ENCODE results near the gene ALK.

Gene ALK

DNA sequence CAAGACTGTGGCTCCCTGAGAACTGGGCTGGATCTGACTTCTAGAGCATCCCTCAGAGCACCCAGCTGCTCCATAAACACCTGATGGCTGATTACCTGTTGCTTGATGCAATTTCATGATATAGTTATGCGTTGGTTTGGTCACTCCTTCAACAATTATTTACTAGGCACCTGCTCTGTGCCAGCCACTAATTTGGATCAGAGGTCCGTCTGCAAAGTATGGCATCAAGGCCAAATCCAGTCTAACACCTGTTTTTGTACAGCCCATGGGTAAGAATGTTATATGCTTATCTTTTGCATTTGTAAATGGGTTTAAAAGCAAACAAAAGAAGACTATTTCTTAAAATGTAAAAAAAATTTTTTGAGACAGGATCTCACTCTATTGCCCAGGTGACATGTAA lies 348.2 kb downstream of the ALK start:
- no peak for FAIRE-seq

DNA sequence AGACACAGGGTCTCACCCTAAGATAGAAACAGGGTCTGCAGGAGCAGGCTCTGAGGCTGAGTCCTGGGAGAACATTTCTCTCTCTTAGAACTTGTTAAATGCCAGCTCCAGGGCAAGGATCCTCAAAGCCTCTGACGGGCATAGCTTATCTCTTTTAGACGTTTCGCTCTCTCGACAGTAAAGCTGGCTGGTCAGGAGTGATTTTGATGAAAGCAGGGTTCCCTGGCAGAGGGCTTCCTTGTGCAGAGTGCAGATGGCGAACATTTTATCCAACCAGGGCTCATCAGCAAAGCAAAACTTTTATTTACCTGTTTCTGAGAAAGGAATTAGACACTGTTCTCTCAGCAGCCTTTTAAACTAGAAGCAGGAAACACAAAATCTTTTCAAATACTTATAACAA lies 350.8 kb downstream of the ALK start:
- no peak for FAIRE-seq

DNA sequence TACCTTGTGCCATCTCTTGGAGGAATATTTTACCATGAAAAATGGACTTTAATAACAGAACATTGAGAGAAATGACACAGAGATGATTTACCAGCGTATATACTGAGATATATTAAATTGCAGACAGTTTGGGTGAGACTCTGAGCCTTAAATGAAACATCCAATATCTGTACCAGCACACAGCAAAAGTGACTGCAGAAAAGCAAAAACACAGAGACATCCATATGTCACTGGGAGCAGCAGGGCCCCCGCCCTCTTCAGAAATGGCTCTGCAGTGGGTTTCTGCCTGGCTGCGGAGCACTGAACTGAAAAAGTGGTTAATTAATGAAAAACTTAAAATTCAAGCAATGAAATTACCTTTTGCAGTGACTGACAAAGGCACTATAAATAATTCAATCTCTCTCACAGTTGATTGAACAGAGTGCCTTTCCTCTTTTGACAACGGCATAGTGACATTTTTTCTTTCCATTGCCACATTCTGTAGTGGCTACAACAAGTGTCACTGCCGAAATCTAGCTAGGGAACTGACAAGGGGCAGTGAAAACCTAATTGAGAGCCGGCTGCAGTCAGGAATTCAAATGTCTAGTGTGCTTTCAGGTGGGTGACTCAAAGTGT lies 353.4 kb downstream of the ALK start:
- no peak for FAIRE-seq

DNA sequence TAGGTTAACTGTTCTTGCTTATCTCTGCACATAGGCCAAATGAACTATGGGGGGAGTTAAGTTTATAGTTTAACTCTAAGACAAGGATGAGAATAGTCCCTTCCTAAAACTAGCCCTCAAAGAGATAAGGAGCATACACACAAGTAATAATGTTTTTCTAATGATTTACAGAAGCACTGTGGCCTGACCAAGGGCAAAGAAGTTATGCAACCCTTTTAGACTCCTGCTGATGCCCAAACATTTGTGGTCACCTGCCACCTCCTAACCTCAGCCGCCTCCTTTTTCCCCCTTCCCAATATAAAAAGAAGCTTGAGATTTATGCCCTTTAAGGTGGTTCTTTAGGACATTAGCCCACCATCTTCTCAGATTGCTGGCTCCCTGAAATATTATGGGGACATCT lies 357.7 kb downstream of the ALK start:
- FAIRE-seq, result no peak

DNA sequence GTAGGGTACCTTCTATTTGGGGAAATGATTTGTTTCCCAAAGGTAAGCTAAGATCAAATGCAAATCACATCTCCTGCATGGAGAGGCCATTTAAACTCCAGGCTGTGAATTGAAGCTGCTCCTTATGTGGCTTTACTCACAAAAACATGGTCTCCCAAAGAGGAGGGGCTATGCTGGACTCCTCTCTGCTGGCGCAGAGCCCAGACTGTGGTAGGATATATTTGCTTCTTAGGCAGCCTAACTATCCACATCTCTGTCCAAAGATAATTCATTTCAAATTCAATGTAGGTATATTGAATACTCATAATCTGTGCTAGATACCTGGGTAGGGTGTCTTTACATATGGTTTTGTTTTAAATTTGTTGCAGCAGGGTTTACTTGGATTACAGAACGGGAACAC lies 358.5 kb downstream of the ALK start:
- no peak for FAIRE-seq

- no peak for FAIRE-seq
Observed at GRCh38 chr2:29562319-29562718, 359.1 kb downstream of the ALK start.

DNA sequence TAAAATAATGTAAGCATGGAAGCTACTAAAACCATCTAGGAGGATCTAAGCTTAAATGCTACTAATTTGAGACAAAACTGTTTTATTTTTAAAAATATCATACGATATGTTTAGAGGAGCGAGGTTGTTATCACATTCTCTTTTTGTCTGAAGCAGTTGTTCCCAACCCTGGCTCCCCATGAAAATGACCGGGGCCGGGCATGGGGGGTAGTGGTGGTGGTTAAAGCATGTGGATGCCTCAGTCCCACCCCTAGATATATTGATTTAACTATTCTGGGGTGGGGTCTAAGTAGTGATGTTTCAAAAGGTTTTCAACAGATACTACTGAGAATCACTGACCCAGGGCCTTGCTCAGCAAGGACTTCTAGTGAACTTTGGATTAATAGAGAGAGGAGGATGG lies 359.8 kb downstream of the ALK start:
- no peak for FAIRE-seq

DNA sequence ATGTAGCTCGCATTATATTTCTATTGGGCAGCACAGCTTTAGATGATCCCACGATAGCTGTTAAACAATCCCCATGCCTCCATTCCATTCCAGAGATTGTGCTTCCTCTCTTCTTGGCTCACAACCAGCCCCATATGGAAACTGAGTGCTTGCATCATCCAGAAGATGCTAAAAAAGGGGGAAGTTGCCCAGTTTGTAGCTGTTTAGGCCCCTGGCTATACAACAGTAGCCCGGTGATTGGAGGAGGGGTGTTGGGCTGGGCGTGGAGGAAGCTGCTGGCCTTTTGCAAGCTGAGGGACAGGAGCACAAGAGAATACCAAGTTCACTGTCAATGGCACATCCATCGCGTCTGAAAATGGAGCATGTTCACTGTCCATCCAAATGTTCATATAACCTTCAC lies 360.2 kb downstream of the ALK start:
- FAIRE-seq, result no peak

DNA sequence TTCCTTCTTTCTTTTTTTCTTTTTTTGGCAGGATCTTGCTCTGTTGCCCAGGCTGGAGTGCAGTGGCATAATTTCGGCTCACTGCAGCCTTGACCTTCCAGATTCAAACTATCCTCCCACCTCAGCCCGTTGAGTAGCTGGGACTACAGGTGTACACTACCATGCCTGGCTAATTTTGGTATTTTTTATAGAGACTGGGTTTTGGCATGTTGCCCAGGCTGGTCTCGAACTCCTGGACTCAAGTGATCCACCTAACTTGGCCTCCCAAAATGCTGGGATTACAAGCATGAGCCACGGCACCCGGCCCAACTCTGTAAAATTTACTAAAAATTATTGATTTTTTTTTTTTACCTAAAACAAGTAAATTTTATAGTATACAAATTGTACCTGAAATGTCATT lies 360.8 kb downstream of the ALK start:
- no peak for FAIRE-seq

- no peak for FAIRE-seq
Observed at GRCh38 chr2:29560030-29560429, 361.4 kb downstream of the ALK start.

- no peak for FAIRE-seq
Observed at GRCh38 chr2:29559578-29559977, 361.8 kb downstream of the ALK start.

DNA sequence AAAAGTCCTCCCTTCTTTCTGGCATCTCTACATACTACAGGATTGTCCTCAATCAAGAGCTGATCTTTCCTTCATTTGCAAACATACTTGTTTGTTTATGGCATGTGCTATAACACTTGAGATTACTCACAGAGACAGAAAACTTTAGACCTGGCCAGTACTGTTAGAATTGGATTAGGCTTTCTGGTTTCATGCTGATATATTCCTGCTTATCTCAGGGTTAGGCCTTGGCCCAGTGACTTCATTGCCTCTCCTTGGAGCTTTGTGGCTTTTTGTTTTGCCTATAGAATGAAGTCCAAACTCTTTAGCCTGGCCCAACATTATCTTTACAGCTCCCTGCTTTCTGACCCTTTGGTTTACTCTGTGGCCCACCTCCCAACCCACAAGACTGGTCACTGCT lies 363.3 kb downstream of the ALK start:
- FAIRE-seq, result no peak

DNA sequence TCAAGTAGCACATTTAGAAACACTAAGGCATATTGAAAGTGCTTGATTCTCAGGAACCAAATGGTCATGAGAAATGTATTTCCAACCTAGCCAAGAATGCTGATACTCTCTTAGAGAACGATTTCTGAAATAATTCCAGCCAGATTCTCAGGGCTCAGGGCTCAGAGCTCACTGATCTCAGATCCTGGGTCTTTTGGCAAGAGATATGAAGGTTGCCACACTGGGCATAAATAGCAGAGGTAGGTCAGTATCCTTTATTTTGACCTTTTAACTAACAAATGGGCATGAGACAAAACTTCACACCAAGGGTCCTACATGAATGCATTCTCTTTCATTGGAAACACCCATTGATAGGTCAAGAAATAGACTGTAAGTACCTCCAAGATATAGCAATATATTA lies 364.1 kb downstream of the ALK start:
- FAIRE-seq, result no peak

DNA sequence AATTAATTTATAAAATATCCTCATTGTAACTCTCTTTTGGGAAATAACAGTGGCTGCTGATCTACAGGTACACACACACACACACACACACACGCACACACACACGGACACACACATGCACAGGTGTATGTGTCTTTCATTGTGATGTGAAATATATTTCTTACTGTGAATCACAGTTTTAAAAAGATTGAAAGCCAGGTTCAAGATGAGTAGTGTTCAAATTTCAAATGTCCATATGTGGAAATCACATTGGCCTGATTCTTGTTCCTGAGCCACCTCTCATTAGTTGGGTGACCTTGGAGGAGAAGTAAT lies 372.4 kb downstream of the ALK start:
- no peak for FAIRE-seq

- no peak for FAIRE-seq
Observed at GRCh38 chr2:29544917-29545316, 376.5 kb downstream of the ALK start.

- FAIRE-seq, result no peak
Observed at GRCh38 chr2:29544031-29544430, 377.4 kb downstream of the ALK start.

DNA sequence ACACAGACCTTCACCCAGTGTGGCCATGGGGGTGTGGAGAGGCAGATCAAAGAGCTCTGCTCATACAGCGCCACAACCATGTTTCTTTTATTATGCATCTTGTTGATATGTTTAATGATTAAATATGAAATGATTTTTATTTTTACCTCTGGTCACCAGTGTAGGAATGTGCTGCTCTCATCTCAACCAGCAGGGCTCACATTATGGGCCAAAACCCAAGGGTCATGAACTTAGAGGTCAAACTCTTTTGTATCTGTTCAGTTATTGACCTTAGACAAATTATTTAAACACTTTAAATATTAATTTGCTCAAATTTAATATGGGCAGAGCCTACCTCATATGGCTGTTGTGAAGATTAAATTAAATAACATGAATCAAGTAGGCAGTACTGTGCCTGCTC lies 386.2 kb downstream of the ALK start:
- FAIRE-seq, result no peak

GRCh38 chr2:29532436-29532835 lies 388.9 kb downstream of the ALK start:
- FAIRE-seq, result no peak

DNA sequence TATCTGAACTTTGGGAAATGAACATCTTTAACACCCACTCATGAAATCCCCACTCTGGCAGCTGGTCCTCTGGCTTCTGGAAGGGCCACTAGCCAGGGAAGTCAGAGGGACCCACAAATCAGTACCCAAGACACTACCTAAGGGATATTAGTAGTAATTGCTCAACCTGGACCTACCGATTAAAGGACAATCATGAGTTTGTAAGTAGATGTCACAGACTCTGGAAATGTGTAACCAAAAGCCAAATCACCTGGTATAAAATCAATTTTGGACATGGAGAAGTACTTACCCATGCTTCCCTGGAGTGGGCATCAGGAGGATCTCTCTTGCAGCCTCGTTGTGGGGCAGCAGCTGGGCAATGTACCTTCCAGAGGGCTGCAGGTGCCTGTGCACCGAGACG lies 389.8 kb downstream of the ALK start:
- FAIRE-seq, result no peak

DNA sequence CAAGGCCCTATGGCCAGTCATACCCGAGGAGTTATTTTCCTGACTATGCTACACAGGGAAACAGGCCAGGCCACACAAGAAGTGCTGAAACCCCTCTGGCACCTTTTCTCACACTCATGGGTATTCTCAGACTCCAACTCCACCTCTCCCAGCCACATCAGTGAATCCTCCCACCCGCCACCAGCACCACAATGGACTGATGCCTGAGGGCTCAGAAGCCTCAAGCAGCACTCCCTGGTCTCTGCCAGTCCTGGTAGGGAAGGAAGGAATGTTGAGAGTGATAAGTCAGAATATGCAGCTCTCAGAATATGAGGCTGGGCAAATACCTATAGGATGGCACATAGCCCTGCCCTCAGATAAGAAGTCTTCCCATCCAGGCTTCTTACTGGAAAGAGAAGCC lies 391.1 kb downstream of the ALK start:
- no peak for FAIRE-seq

- no peak for FAIRE-seq
Observed at GRCh38 chr2:29528891-29529520, 392.4 kb downstream of the ALK start.

DNA sequence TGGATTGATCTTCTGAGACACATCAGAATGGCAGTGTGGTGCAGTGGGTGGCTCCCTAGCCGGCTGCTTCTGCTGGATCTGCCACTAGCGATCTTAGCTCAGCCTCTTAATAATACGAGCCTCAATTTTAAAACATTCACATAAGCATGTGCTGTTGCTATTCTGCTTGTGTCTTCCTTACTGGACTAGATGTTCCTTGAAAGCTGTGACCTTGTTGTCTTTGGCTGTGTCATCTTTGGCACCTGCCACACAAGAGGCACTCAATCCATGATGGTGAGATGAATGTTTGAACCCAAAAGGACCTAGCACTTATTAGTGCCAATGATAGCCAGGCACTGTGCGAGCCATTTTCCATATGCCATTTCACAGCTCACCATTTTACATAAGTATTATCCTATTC lies 393.0 kb downstream of the ALK start:
- no peak for FAIRE-seq

DNA sequence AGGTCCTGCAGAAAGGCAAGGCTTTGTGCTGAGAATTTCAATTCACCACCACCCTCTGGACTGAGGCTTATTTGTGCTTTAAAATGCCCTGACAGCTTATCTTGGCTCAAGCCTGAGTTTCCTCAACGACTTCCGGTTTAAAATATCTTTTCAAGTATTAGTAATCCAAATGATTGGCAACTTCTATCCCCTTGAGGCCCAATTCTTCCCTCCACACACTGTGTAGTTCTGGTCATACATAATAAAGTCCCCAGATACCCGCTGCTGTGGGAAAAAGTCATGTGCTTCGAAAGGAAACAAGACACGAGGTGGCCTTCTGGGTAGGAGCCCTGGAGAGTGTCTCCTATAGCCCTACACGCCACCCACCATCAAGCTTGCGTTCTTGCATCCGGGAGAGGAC lies 393.4 kb downstream of the ALK start:
- FAIRE-seq, result no peak

GRCh38 chr2:29526587-29527586 lies 394.5 kb downstream of the ALK start:
- no peak for FAIRE-seq
